ENCODE measurements around the gene POLR3GL. TPM values are rescaled to one million over a fixed set of nuclear protein-coding genes. Genes with fewer than 3 reads are reported as not detected.

POLR3GL gene
- total and polyA plus RNA-seq, 2 donors (not counting 1 experiment from before 2014, with no cell fraction given): 23.3 to 23.8 TPM

- H2AFZ ChIP-seq (ENCODE audit: low read length): no peak overlapping the region
- no peaks in the 10 kb centered on the region for H4K20me1 ChIP-seq (ENCODE audit: control insufficient read depth, extremely low read depth, insufficient read depth, low read length)
- H3K4me1 ChIP-seq (ENCODE audit: control insufficient read depth, extremely low read depth, insufficient read depth, low read length): no peaks in the 10 kb centered on the region
- no peak overlapping the region for H3K9ac ChIP-seq (ENCODE audit: insufficient read depth, low read length)
- DNase-seq (ENCODE audit: low read depth in 2 of 2): no peak
- no peaks in the 10 kb centered on the region for H3K27me3 ChIP-seq (ENCODE audit: control insufficient read depth, insufficient read depth, low read length)
- no peak overlapping the region for H3K4me3 ChIP-seq (replicated peaks in 1 of 4; ENCODE audit: control extremely low read depth in 1 of 4, insufficient read depth in 1 of 4, low read depth in 3 of 4, low read length in 4 of 4)
- H3K9me3 ChIP-seq (ENCODE audit: control insufficient read depth, insufficient read depth, low read depth, low read length): no peaks in the 10 kb centered on the region
- H3K4me2 ChIP-seq (ENCODE audit: extremely low read depth, insufficient read depth, low read length): no peak overlapping the region
- TF ChIP-seq EZH2 (IDR thresholded peaks at IDR 0.05; ENCODE audit: low read length, missing control alignments): no peak
- TF ChIP-seq CTCF (conservative IDR thresholded peaks at IDR 0.05 in 1 of 2, IDR thresholded peaks at IDR 0.05 in 1 of 2; ENCODE audit: low read depth in 1 of 2, low read length in 2 of 2): no peak
- H3K27ac ChIP-seq (ENCODE audit: insufficient read depth, low read length): no peak overlapping the region
- H3K36me3 ChIP-seq (ENCODE audit: control insufficient read depth, insufficient read depth, low read length): no peaks in the 10 kb centered on the region
- H3K79me2 ChIP-seq (ENCODE audit: control insufficient read depth, insufficient read depth, low read length): peaks cover 13% of the 10 kb centered on the region
Measured at GRCh38 chr1:145947551-145947950, 16.9 kb upstream of the POLR3GL start.

GRCh38 chr1:145949219-145949618, 15.3 kb upstream of the POLR3GL start:
- Histone ChIP-seq H3K36me3 (ENCODE audit: control insufficient read depth, insufficient read depth, low read length) (no peaks in the 10 kb centered on the region), H4K20me1 (ENCODE audit: control insufficient read depth, extremely low read depth, insufficient read depth, low read length) (no peaks in the 10 kb centered on the region), H2AFZ (ENCODE audit: low read length) (no peak overlapping the region), H3K9ac (ENCODE audit: insufficient read depth, low read length) (no peak overlapping the region), H3K79me2 (ENCODE audit: control insufficient read depth, insufficient read depth, low read length) (peaks cover 29% of the 10 kb centered on the region), H3K27ac (ENCODE audit: insufficient read depth, low read length) (no peak overlapping the region), H3K4me3 (replicated peaks in 1 of 4; ENCODE audit: control extremely low read depth in 1 of 4, insufficient read depth in 1 of 4, low read depth in 3 of 4, low read length in 4 of 4) (no peak overlapping the region), H3K27me3 (ENCODE audit: control insufficient read depth, insufficient read depth, low read length) (no peaks in the 10 kb centered on the region), H3K4me2 (ENCODE audit: extremely low read depth, insufficient read depth, low read length) (no peak overlapping the region), H3K9me3 (ENCODE audit: control insufficient read depth, insufficient read depth, low read depth, low read length) (no peaks in the 10 kb centered on the region), H3K4me1 (ENCODE audit: control insufficient read depth, extremely low read depth, insufficient read depth, low read length) (no peaks in the 10 kb centered on the region)
- DNase-seq (ENCODE audit: low read depth in 2 of 2): peak in 1 of 2 donors; percentile 66
- TF ChIP-seq EZH2 (IDR thresholded peaks at IDR 0.05; ENCODE audit: low read length, missing control alignments) (no peak), CTCF (conservative IDR thresholded peaks at IDR 0.05 in 1 of 2, IDR thresholded peaks at IDR 0.05 in 1 of 2; ENCODE audit: low read depth in 1 of 2, low read length in 2 of 2) (no peak)

- peaks cover 5% of the 10 kb centered on the region for H3K4me1 ChIP-seq (ENCODE audit: control insufficient read depth, extremely low read depth, insufficient read depth, low read length)
- H3K36me3 ChIP-seq (ENCODE audit: control insufficient read depth, insufficient read depth, low read length): no peaks in the 10 kb centered on the region
- peaks cover 49% of the 10 kb centered on the region for H3K79me2 ChIP-seq (ENCODE audit: control insufficient read depth, insufficient read depth, low read length)
- no peak overlapping the region for H3K27ac ChIP-seq (ENCODE audit: insufficient read depth, low read length)
- H4K20me1 ChIP-seq (ENCODE audit: control insufficient read depth, extremely low read depth, insufficient read depth, low read length): no peaks in the 10 kb centered on the region
- H3K27me3 ChIP-seq (ENCODE audit: control insufficient read depth, insufficient read depth, low read length): no peaks in the 10 kb centered on the region
- DNase-seq (ENCODE audit: low read depth in 2 of 2): no peak
- H2AFZ ChIP-seq (ENCODE audit: low read length): no peak overlapping the region
- H3K9ac ChIP-seq (ENCODE audit: insufficient read depth, low read length): no peak overlapping the region
- H3K9me3 ChIP-seq (ENCODE audit: control insufficient read depth, insufficient read depth, low read depth, low read length): no peaks in the 10 kb centered on the region
- H3K4me2 ChIP-seq (ENCODE audit: extremely low read depth, insufficient read depth, low read length): no peak overlapping the region
- H3K4me3 ChIP-seq (replicated peaks in 1 of 4; ENCODE audit: control extremely low read depth in 1 of 4, insufficient read depth in 1 of 4, low read depth in 3 of 4, low read length in 4 of 4): no peak overlapping the region
- TF ChIP-seq CTCF (conservative IDR thresholded peaks at IDR 0.05 in 1 of 2, IDR thresholded peaks at IDR 0.05 in 1 of 2; ENCODE audit: low read depth in 1 of 2, low read length in 2 of 2): no peak
Measured at GRCh38 chr1:145951526-145951925, 13.0 kb upstream of the POLR3GL start.
